ENCODE results near the gene SREBF2.
"Not testable (repeated sequence)": the region's sequence is repeated elsewhere in the genome, so short reads cannot be mapped to it uniquely, and the experiment has no call there.

Gene SREBF2

DNA sequence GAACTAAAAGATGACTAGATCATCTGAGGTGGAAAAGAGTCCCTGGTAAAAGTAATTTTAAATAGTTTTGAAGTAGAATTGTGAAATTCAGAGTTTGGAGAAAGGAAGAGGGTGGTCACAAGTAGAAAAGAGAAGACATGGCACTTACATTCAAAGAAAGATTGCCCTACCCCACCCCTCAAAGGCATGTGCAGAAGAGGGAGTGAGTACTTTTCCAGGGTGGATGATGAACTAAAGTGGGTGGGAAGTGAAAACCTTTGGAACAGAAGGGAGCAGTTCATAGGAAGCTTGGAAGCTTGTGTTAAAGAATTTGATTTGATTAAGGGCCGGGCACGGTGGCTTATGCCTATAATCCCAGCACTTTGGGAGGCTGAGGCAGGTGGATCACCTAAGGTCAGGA is 23.6 kb downstream of the SREBF2 start:
- Histone ChIP-seq H3K9me3 (ENCODE audit: low read depth, low read length) (no peaks in the 10 kb centered on the region), H3K9ac (ENCODE audit: insufficient read length) (no peak overlapping the region), H3K36me3 (ENCODE audit: insufficient read depth, low read length) (peaks cover 17% of the 10 kb centered on the region), H3K4me3 (no peak overlapping the region), H3K27ac (peak overlapping the region; percentile 42; the same call in 1 of the 2 replicates)
- DNase-seq (ENCODE audit: low read depth, low spot score), result no peak
- TF ChIP-seq EZH2 (IDR thresholded peaks at IDR 0.05) (no peak), POLR2AphosphoS5 (IDR thresholded peaks at IDR 0.05; ENCODE audit: borderline replicate concordance, low read depth, low read length) (no peak), FOXP2 (optimal IDR thresholded peaks at IDR 0.05; ENCODE audit: control extremely low read depth, extremely low read length, insufficient read depth) (no peak)

- Histone ChIP-seq H3K4me3 (no peak overlapping the region), H3K9ac (ENCODE audit: insufficient read length) (no peak overlapping the region), H3K27ac (no peak overlapping the region), H3K36me3 (ENCODE audit: insufficient read depth, low read length) (peaks cover 17% of the 10 kb centered on the region), H3K9me3 (ENCODE audit: low read depth, low read length) (no peaks in the 10 kb centered on the region)
- no peak for TF ChIP-seq EZH2 (IDR thresholded peaks at IDR 0.05)
- TF ChIP-seq POLR2AphosphoS5 (IDR thresholded peaks at IDR 0.05; ENCODE audit: borderline replicate concordance, low read depth, low read length), result no peak
- no peak for TF ChIP-seq FOXP2 (optimal IDR thresholded peaks at IDR 0.05; ENCODE audit: control extremely low read depth, extremely low read length, insufficient read depth)
- DNase-seq (ENCODE audit: low read depth, low spot score), result no peak
Measured at GRCh38 chr22:41857155-41857859, 24.4 kb downstream of the SREBF2 start.

DNA sequence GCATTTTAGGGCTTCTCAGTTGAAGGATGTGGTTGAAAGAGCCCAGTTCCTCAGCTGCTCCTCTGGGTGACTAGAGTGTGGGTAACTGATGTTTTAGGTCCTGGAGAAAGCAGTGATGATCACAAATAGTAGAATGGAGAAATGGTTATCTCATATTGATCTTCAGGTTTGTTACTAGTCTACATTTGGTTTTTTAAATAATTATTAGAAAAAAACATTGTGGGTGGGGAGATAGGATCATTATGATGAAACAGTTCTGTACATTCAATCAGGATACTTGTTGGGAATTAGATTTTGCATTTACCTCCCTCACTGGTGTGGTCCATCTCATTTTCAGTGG is 24.9 kb downstream of the SREBF2 start:
- no peak for DNase-seq (ENCODE audit: low read depth, low spot score)
- no peak for TF ChIP-seq FOXP2 (optimal IDR thresholded peaks at IDR 0.05; ENCODE audit: control extremely low read depth, extremely low read length, insufficient read depth)
- TF ChIP-seq POLR2AphosphoS5 (IDR thresholded peaks at IDR 0.05; ENCODE audit: borderline replicate concordance, low read depth, low read length), result no peak
- no peak for TF ChIP-seq EZH2 (IDR thresholded peaks at IDR 0.05)
- Histone ChIP-seq H3K36me3 (ENCODE audit: insufficient read depth, low read length) (peaks cover 17% of the 10 kb centered on the region), H3K4me3 (no peak overlapping the region), H3K27ac (no peak overlapping the region), H3K9me3 (ENCODE audit: low read depth, low read length) (no peaks in the 10 kb centered on the region), H3K9ac (ENCODE audit: insufficient read length) (no peak overlapping the region)

DNA sequence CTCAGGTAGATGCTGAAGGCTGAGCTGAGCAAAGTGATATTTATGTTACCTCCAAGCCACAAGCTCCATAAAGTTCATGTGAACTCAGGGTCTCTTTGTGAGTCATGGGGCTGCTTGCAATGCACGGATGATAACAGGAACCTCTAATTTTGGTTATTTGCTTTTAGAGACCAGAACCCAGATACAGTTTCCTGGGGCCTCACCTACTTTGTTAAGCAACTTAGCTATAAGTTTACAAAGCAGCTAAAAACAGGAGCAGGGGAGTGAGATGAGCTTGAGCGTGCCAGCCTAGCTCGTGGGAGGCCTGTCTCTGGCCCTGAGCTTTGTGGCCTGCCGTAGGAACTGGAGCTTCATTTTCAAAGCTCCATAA is 29.2 kb downstream of the SREBF2 start:
- Histone ChIP-seq H3K36me3 (ENCODE audit: insufficient read depth, low read length) (peaks cover 35% of the 10 kb centered on the region), H3K27ac (peak overlapping the region; percentile 56)
- TF ChIP-seq POLR2AphosphoS5 (IDR thresholded peaks at IDR 0.05; ENCODE audit: borderline replicate concordance, low read depth, low read length) (no peak), FOXP2 (optimal IDR thresholded peaks at IDR 0.05; ENCODE audit: control extremely low read depth, extremely low read length, insufficient read depth) (no peak)

DNA sequence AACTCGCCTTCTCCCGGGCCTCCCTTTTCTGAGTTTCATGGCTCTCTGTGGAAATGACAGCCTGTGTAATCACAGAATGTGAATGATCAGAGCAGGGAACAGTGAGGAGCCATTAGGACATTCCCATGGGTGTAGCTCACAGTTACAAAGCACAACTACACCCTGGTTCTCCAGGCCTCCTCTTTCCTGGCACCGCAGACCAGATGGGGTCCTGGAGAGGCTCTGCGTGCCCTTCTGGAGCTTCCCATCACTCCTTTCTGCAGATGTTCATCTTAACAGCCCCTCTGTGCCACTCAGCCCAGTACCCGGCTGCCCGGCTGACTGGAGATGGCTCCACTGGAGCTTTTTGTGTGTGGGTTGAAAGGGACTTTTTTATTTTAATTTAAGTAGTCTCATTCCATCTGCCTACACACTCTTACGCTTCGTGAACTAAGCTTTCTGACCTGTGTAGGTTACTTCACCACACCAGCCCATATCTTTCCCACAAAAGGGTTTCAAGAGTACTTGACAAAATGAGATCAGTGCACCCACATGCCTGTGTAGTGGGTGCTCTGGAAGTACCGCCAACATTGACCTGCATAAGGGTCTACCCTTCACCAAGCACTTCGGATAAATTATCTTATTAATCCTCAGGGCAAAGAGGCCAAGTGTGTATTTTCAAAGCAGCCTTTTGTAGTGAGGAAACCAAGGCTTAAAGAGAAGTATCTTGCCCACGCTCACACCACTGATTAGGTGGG is 29.8 kb downstream of the SREBF2 start:
- Histone ChIP-seq H3K4me3 (no peak overlapping the region), H3K27ac (peak overlapping the region; percentile 56; the same call in 1 of the 2 replicates), H3K9me3 (ENCODE audit: low read depth, low read length) (no peaks in the 10 kb centered on the region), H3K9ac (ENCODE audit: insufficient read length) (no peak overlapping the region), H3K36me3 (ENCODE audit: insufficient read depth, low read length) (peaks cover 36% of the 10 kb centered on the region)
- no peak for TF ChIP-seq POLR2AphosphoS5 (IDR thresholded peaks at IDR 0.05; ENCODE audit: borderline replicate concordance, low read depth, low read length)
- TF ChIP-seq FOXP2 (optimal IDR thresholded peaks at IDR 0.05; ENCODE audit: control extremely low read depth, extremely low read length, insufficient read depth), result no peak
- no peak for TF ChIP-seq EZH2 (IDR thresholded peaks at IDR 0.05)
- no peak for DNase-seq (ENCODE audit: low read depth, low spot score)

More for the DNA sequence above, 29.2 kb downstream of the SREBF2 start:
- H3K4me3 ChIP-seq, result no peak overlapping the region
- no peak overlapping the region for H3K9ac ChIP-seq (ENCODE audit: insufficient read length)
- H3K9me3 ChIP-seq (ENCODE audit: low read depth, low read length), result no peaks in the 10 kb centered on the region
- DNase-seq (ENCODE audit: low read depth, low spot score), result no peak

GRCh38 chr22:41863472-41863871 is 30.6 kb downstream of the SREBF2 start:
- no peaks in the 10 kb centered on the region for H3K9me3 ChIP-seq (ENCODE audit: low read depth, low read length)
- H3K27ac ChIP-seq, result no peak overlapping the region
- TF ChIP-seq EZH2 (IDR thresholded peaks at IDR 0.05) (no peak), FOXP2 (optimal IDR thresholded peaks at IDR 0.05; ENCODE audit: control extremely low read depth, extremely low read length, insufficient read depth) (no peak), POLR2AphosphoS5 (IDR thresholded peaks at IDR 0.05; ENCODE audit: borderline replicate concordance, low read depth, low read length) (no peak)
- H3K9ac ChIP-seq (ENCODE audit: insufficient read length), result no peak overlapping the region
- DNase-seq (ENCODE audit: low read depth, low spot score), result no peak
- H3K4me3 ChIP-seq, result no peak overlapping the region
- peaks cover 37% of the 10 kb centered on the region for H3K36me3 ChIP-seq (ENCODE audit: insufficient read depth, low read length)

DNA sequence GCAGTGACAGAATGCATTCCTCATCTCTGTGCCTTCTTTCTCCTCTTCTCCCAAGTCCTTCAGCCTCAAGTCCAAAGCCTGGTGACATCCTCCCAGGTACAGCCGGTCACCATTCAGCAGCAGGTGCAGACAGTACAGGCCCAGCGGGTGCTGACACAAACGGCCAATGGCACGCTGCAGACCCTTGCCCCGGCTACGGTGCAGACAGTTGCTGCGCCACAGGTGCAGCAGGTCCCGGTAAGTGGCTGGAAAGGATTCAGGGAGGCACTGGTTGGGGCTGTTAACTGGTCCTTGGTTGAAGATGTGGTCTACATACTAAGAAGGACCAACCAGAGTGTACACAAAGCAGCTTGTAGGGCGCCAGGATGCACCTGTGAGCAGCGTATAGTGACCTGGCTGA is 35.7 kb downstream of the SREBF2 start:
- no peak for DNase-seq (ENCODE audit: low read depth, low spot score)
- TF ChIP-seq FOXP2 (optimal IDR thresholded peaks at IDR 0.05; ENCODE audit: control extremely low read depth, extremely low read length, insufficient read depth), result no peak
- TF ChIP-seq EZH2 (IDR thresholded peaks at IDR 0.05), result no peak
- TF ChIP-seq POLR2AphosphoS5 (IDR thresholded peaks at IDR 0.05; ENCODE audit: borderline replicate concordance, low read depth, low read length), result no peak
- H3K4me3 ChIP-seq, result no peak overlapping the region
- H3K36me3 ChIP-seq (ENCODE audit: insufficient read depth, low read length), result peaks cover 76% of the 10 kb centered on the region
- H3K9me3 ChIP-seq (ENCODE audit: low read depth, low read length), result no peaks in the 10 kb centered on the region
- H3K27ac ChIP-seq, result no peak overlapping the region
- H3K9ac ChIP-seq (ENCODE audit: insufficient read length), result no peak overlapping the region

DNA sequence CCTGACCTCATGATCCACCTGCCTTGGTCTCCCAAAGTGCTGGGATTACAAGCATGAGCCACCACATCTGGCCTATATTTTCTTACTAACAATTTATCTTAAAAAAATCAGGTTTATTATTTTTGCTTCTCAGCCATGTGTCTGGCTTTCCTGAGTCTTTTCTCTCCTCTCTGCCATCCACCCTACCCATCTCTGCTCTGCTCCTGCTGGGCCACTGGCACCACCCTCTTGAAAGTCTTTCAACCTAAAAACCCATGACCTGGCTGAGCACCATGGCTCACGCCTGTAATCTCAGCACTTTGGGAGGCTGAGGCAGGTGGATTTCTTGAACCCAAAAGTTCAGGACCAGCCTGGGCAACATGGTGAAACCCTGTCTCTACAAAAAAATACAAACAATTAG is 37.2 kb downstream of the SREBF2 start:
- H3K9ac ChIP-seq (ENCODE audit: insufficient read length); H3K4me3 ChIP-seq; H3K9me3 ChIP-seq (ENCODE audit: low read depth, low read length); H3K27ac ChIP-seq; DNase-seq (ENCODE audit: low read depth, low spot score): not testable (repeated sequence)
- peaks cover 91% of the 10 kb centered on the region for H3K36me3 ChIP-seq (ENCODE audit: insufficient read depth, low read length)

Measured in SK-N-MC (cell line).